NT2/D1 (cell line): ENCODE results near the gene ELAVL2.

Source experiments
- DNase-seq: peaks from one replicate; pipeline ENCODE4 v3.0.0-alpha.2; 2011; ENCODE audit warnings: low read depth, low spot score
- H3K27me3 ChIP-seq: 2 replicates; pipeline ENCODE4 v1.6.0; 2011; ENCODE audit warnings: mild to moderate bottlenecking; ENCODE audit not compliant: insufficient read length, insufficient read depth
- H3K36me3 ChIP-seq: 2 replicates; pipeline ENCODE4 v1.6.1; 2011; ENCODE audit warnings: mild to moderate bottlenecking, low read length, mixed read lengths; ENCODE audit not compliant: insufficient read depth, insufficient read length
- H3K4me1 ChIP-seq: 2 replicates; pipeline ENCODE4 v1.5.1; 2011; ENCODE audit not compliant: insufficient read depth, insufficient read length
- H3K4me3 ChIP-seq: 2 replicates; pipeline ENCODE4 v1.5.1; 2011; ENCODE audit warnings: low read depth; ENCODE audit not compliant: insufficient read length
- H3K9ac ChIP-seq: 2 replicates; pipeline ENCODE4 v1.6.0; 2011; ENCODE audit warnings: low read depth; ENCODE audit not compliant: insufficient read length
- H3K9me3 ChIP-seq: 2 replicates; pipeline ENCODE4 v1.5.1; 2011; ENCODE audit warnings: mild to moderate bottlenecking, low read length; ENCODE audit not compliant: insufficient read depth
- SUZ12 ChIP-seq: IDR thresholded peaks from 2 replicates; pipeline ENCODE4 v1.6.1; 2011; ENCODE audit not compliant: insufficient read length, insufficient read depth; ENCODE audit errors: extremely low read depth
- YY1 ChIP-seq: IDR thresholded peaks from 2 replicates; pipeline ENCODE4 v1.6.1; 2011; ENCODE audit not compliant: insufficient read length, insufficient read depth
- ZNF274 ChIP-seq: IDR thresholded peaks from 2 replicates; pipeline ENCODE4 v1.6.1; 2011; ENCODE audit warnings: mild to moderate bottlenecking, low read depth, low read length

ELAVL2 gene

DNA sequence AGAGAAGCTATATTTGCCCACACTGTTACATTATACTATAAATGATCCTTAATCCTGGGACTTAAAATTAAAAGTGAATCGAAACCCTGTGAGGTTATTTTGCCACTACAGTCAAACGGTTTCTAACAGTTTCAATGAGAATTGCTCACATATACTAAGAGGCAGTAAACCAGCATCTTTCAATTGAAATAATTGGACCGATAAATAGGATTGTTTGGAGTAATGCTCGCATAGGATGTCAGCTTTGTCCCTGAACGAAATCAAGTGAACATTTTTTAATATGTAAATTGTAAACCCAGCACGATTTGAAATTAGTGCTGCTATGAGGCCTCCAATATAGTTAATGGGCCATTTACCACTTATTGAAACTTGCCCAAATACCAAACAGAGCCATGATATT lies 60.5 kb downstream of the ELAVL2 start:
- H3K4me1 ChIP-seq = no peaks in the 10 kb centered on the region
- TF ChIP-seq ZNF274 (no peak), YY1 (no peak), SUZ12 (no peak)

DNA sequence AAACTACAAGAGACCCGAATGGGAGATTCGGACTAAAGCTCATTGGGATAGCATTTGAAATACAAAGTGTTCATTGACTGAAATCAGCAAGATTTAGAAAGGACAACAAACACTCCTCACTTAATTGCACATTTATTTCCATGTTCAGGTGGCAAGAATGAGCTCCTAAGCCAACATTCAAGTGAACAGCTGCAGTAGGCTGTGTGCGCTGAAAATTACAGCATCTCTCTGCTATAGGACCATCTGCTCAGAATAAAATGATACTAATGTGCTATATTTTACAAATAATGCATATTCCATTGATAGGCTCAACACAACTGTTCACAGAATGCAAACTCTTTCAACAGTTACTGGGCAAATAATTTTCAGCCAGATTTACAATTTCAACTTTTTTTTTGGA lies 61.8 kb downstream of the ELAVL2 start:
- H3K4me1 ChIP-seq = no peaks in the 10 kb centered on the region
- H3K36me3 ChIP-seq = peaks cover 8% of the 10 kb centered on the region
- TF ChIP-seq SUZ12 (no peak), YY1 (no peak), ZNF274 (no peak)
- H3K9me3 ChIP-seq = no peaks in the 10 kb centered on the region
- no peak overlapping the region for H3K9ac ChIP-seq
- no peak overlapping the region for H3K4me3 ChIP-seq
- no peaks in the 10 kb centered on the region for H3K27me3 ChIP-seq
- no peak for DNase-seq

More for the DNA sequence above, 60.5 kb downstream of the ELAVL2 start:
- no peak overlapping the region for H3K4me3 ChIP-seq
- peaks cover 6% of the 10 kb centered on the region for H3K36me3 ChIP-seq
- no peaks in the 10 kb centered on the region for H3K27me3 ChIP-seq
- DNase-seq = no peak
- H3K9me3 ChIP-seq = no peaks in the 10 kb centered on the region
- no peak overlapping the region for H3K9ac ChIP-seq

DNA sequence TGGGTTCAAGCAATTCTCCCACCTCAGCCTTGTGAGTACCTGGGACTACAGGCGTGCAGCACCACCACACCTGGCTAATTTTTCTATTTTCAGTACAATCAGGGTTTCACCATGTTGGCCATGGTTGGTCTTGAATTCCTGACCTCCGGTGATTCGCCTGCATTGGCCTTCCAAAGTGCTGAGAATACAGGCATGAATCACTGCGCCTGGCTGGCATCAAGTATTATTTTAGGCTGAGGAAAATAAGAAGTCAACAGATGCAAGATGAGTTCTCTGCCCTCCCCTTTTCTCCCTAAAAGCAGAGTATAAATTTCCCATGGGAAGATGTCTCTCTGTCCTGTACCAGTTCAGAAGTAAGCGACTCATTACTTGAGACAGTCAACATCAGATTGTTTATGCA lies 71.5 kb downstream of the ELAVL2 start:
- Histone ChIP-seq H3K9ac (no peak overlapping the region), H3K36me3 (no peaks in the 10 kb centered on the region), H3K4me1 (no peaks in the 10 kb centered on the region), H3K27me3 (no peaks in the 10 kb centered on the region), H3K4me3 (no peak overlapping the region), H3K9me3 (no peaks in the 10 kb centered on the region)
- no peak for DNase-seq
- TF ChIP-seq ZNF274 (no peak), SUZ12 (no peak), YY1 (no peak)

DNA sequence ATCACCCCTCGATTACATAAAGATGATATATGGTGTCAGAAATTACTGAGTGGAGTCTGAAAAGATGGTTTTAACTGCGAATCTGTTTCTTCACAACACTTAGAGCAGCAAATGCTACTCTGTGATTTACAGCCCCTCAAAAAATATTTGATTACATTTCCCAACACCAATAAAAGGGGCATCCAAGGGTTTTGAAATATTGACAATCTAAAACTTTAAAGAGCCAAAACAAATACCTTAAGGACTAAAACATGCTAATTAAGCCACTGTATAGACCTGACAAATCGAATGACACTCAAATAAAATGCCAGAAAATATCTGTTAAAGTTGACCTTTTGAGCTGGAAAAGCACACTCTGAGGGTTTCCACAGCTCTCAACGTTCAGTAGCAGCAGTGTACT lies 73.2 kb downstream of the ELAVL2 start:
- H3K4me3 ChIP-seq = no peak overlapping the region
- H3K36me3 ChIP-seq = no peaks in the 10 kb centered on the region
- H3K4me1 ChIP-seq = no peaks in the 10 kb centered on the region
- no peaks in the 10 kb centered on the region for H3K9me3 ChIP-seq
- no peak overlapping the region for H3K9ac ChIP-seq
- H3K27me3 ChIP-seq = no peaks in the 10 kb centered on the region
- no peak for DNase-seq
- TF ChIP-seq ZNF274 = no peak
- TF ChIP-seq YY1 = no peak
- TF ChIP-seq SUZ12 = no peak

DNA sequence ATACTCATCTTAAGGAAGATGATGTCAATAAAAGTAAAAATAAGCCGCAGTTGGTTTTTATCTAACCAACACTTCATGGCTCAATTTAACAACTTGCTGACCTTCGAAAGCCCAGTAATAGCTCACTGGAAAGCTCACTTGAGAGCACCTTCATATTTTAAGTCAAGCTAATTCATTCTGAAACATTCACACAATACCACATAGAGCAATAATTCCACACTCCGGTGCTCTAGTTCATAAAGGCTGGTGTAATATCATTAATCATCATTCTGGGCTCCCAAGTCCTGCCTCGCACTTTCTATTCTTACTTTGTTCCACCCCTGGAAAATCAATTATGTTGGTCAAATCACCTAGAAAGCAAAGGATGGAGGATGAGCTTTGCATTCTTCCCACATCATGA lies 74.4 kb downstream of the ELAVL2 start:
- Histone ChIP-seq H3K4me3 (no peak overlapping the region), H3K36me3 (no peaks in the 10 kb centered on the region), H3K9ac (no peak overlapping the region), H3K27me3 (no peaks in the 10 kb centered on the region), H3K4me1 (no peaks in the 10 kb centered on the region), H3K9me3 (no peaks in the 10 kb centered on the region)
- DNase-seq = no peak
- TF ChIP-seq ZNF274 = no peak
- no peak for TF ChIP-seq SUZ12
- no peak for TF ChIP-seq YY1

DNA sequence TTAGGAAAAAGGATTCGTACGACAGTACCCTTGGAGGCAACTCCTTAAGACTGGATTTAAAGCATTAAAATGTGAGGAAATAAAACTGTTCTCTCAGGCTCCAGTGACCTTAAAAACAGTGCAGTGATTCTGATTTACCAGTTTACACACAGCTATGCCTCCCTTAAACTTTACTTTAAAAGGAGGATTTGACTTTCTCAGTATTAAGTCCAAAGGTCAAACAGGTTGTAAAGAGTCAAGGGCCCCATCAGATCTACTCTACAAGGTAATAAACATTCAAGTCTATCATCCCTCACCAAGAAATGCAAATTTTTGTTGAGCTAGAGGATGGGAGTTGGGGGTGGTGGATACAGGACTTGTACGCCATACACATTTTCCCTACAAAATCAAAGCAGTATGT lies 75.2 kb downstream of the ELAVL2 start:
- Histone ChIP-seq H3K9ac (no peak overlapping the region), H3K36me3 (no peaks in the 10 kb centered on the region), H3K9me3 (no peaks in the 10 kb centered on the region), H3K27me3 (no peaks in the 10 kb centered on the region), H3K4me3 (no peak overlapping the region), H3K4me1 (no peaks in the 10 kb centered on the region)
- no peak for TF ChIP-seq SUZ12
- no peak for TF ChIP-seq YY1
- no peak for TF ChIP-seq ZNF274
- DNase-seq = no peak

DNA sequence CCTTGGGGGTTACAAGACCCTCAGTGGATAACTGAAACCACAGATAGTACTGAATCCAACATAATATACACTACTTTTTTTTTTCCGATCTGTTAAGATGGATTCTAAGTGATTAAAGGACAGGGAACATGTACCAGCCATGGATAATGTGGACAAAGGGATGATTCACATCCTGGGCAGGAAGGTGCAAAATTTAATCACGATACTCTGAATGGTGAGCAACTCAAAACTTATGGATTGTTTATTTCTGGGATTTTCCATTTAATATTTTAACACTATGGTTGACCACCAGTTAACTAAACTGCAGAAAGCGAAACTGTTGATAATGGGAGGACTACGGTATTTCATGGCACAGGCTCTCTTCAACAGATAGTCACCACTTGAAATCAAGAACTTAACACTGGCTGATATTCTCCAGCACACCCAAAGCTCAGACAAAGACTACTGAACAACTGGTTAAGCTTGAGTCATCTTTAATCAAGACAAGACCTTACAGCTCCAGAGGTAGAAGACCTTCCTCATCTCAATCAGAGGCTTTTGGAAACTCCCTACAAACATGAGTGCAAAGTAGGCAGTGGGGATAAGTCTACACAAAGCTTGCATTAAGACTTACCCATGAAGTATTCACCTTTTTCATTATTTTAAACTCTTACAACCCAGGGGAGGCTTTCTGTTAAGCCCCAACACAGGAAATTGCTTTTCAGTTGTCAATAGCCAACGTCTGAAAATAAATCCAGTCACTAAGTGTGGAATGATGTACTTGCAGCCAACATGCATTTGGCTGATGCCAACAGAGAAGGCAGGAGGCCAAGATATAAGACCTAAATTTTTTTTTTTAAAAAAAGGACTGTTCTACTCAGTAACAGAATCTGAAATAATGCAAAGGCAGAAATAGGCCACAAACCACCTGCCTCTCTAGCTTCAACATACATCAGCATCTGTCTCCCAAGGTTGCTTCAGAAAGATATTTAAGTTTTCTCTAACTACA lies 78.7 kb downstream of the ELAVL2 start:
- Histone ChIP-seq H3K4me3 (no peak overlapping the region), H3K27me3 (no peaks in the 10 kb centered on the region), H3K36me3 (no peaks in the 10 kb centered on the region), H3K9me3 (no peaks in the 10 kb centered on the region), H3K4me1 (no peaks in the 10 kb centered on the region), H3K9ac (no peak overlapping the region)
- TF ChIP-seq SUZ12 (no peak), ZNF274 (no peak), YY1 (no peak)
- no peak for DNase-seq
